H54 (cell line): ENCODE data around the gene HOXA2.

Experiments used
- DNase-seq: peaks from one replicate; pipeline ENCODE4 v3.0.0; 2011; ENCODE audit warnings: low spot score, mixed read lengths; ENCODE audit not compliant: insufficient read length
- FAIRE-seq: peaks from 3 replicates; lab custom pipeline; 2011; peaks lifted over from hg19 to GRCh38; lab: Jason Lieb, UNC
- POLR2A ChIP-seq: IDR thresholded peaks from 2 replicates; pipeline ENCODE4 v1.6.1; 2011; ENCODE audit warnings: low read depth, mild to moderate bottlenecking, low read length

The HOXA2 gene

DNA sequence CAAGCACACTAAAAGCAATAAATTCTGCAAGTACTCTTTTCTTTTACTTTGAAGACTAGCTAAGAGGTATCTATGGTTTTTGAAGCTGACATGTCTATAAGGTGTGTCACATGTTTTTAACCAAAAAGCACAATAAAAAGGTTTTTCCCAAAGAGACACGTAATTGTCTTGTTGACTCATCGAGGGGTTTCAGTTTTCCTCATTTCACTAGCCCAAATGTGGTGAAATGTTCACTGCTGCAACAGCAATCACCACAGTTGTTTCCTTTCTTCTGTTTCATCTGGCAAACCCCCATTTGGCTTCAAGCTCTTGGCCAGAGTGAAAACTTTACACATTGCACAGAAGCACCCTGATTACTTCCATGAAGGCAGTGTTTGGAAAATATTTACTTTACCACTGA is 31.9 kb upstream of the HOXA2 start:
- TF ChIP-seq POLR2A = no peak
- FAIRE-seq (peak; percentile 89), DNase-seq (no peak)

DNA sequence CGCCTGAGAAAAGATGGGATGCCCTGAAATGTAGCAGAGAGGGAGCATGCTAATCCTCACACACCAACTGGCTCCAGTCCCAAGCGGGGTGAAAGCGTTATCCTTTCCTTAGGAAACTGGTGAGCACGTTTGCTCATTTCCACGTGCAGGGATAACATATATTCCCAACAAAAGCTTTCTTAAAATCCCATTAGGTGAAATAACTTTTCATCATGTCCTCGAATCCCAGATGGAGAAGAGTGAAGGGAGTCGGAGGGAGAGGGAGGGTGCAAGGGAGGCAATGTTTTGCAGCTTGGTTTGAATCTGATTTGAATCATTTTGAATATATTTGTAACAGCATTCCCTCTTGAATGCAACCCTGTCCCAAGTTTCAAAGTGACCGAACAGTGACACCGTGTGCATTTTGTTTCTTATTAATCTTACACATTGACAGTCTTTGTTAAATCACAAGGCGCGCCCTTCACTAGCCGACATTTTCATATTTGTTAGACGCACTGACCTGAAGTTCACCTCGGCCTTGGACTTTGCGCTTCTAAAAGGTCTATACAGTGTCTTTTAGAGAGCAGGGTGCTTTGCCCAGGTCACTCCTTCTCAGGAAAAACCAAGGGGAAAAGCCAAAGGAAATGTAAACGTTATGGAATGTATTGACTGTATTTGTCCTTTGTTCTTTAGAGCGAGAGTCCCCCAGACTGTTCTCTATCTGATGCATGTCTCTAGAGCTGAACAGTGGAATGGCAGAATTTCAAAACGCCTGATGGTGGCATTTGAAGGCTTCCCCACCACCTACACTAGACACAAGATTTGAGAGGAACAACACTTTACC is 31.1 kb upstream of the HOXA2 start:
- no peak for DNase-seq
- FAIRE-seq = no peak
- no peak for TF ChIP-seq POLR2A

DNA sequence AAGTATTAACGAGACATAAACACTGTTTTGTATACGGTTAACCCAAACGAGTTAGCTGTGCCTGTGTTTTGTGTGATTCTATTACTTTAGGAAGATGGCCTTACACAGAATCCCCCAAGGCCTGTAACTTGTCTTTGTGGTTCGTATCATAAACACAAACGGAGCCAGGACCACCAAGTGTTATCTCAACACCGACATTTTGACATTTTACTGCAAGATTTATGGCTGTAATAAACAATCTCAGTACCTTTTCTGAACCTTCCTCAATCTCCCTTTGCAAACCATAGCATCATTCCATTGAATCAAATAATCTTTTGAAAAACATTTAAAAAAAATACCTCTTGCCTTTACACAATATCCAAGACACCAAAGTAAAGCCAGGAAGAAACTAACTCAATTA is 30.5 kb upstream of the HOXA2 start:
- no peak for TF ChIP-seq POLR2A
- FAIRE-seq (no peak), DNase-seq (no peak)

DNA sequence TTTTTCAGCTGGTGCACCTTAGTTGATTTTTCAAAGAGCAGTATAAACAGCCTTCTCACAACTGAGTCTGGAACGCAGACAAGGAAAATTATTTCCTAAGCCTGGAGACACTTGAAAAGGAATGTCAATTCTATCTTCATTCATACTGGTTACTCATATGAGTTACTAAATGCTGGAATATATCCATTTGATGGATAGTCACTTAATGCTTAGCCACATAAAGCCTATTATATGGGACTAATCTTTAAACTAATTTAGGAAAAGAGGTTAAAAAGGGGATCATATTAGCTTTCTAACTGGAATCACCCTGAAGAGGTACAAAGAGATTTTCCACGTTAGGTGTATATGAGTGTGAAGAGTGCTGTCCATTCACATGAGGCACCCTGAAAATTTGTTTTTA is 29.7 kb upstream of the HOXA2 start:
- TF ChIP-seq POLR2A = no peak
- DNase-seq (no peak), FAIRE-seq (no peak)

DNA sequence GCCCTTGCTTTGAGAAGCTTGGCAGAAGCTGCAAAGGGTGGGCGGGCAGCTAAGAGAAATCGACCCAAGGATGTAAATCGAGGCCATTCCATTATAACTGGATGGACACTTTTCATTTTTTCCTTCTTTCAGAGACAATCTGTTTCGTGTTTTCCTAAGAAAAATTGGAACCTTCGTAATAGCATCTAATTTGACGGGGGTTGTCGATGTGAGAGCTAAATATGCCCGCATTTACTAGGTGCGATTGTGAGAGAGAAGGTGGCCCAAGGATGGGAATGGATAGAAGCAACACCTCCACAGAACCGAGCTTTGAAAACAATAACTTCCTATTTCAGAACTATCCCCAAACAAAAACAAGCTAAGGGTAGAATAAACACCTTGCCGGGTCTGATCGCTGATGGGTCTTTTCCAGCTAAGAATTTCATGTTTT is 28.9 kb upstream of the HOXA2 start:
- FAIRE-seq (no peak), DNase-seq (no peak)
- no peak for TF ChIP-seq POLR2A

DNA sequence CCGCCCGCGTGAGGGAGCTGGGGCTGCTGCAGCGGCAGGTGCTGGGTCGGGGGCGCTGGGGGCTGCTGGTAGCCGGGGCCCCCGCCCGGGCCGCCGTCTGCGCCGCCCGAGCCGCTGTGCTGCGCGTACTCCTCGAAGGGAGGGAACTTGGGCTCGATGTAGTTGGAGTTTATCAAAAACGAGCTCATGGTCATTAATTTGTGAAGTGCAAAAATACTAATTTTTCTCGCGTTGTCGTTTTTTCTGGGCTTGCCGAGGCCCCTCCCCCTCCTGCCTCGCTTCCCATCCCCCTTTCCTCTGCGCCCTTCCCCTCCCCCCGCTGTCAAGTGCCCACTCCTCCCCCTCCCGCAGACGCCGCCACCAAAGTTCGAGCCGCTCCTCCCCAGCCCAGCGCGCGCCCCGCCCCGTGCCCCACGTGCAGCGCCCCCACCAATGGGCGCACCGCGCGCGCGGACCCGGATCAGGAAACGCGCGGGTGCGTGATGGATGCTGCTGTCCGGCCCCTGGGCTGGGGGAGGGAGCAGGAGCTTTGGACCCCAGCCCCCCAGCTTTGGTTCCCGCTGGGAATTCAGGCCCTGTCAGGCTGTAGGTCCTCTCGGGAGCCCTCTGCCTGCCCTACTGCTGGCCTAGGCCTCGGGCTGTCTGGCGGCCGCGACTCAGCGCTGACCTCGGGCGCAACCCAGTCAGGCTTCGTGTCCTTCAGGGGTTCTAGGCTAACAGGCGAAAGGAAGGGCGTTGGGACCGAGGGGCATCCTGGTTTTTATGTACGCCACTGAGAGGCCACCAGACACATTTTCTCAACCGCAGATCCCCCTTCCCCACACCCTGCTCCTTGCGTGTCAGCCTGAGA is 28.3 kb upstream of the HOXA2 start, which contains the start of gene HOXA4:
Gene HOXA4, minus strand, starts transcription at position 218 of the 850 bp plus-strand sequence. Its CDS starts 24 bp downstream, at position 194.
- FAIRE-seq = no peak
- TF ChIP-seq POLR2A = peak; percentile 88
- DNase-seq = peak; percentile 98

DNA sequence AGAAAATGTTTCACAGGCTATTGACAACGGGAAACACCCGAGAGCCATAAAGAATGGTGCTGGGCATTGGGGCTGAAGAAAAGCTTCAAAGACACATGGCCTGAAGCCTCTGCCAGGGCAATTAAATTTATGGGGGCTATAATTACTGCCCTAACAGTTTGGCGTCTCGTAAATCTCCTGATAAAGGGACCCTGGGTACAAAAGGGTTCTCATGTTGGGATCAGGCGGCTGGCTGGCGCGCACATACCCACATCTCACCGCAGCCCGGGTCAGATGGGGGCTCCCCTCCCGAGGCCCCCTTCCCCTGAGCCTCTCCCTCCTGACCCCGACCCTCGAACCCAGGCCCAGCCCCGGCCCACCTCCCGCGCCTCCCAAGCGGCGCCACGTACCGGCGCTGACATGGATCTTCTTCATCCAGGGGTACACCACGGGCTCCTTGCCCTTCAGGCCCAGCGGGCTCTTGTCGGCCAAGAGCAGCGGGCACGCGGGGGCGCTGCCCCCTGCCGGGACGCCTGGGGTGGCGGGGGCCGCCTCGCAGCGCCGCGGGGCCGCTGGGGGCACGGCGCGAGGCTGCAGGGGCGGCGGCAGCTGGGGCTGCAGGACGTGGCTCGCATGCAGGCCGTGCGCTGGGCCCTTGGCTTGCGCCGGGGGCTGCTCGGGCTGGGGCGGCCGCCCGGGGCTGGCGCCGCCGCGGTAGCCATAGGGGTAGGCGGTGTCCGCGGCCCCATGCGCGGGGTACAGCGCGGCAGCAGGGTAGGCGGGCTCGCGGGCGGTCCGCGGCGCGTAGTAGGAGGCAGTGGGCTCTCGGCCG is 27.5 kb upstream of the HOXA2 start:
- no peak for FAIRE-seq
- TF ChIP-seq POLR2A = peak; percentile 37
- peak; percentile 63 for DNase-seq

DNA sequence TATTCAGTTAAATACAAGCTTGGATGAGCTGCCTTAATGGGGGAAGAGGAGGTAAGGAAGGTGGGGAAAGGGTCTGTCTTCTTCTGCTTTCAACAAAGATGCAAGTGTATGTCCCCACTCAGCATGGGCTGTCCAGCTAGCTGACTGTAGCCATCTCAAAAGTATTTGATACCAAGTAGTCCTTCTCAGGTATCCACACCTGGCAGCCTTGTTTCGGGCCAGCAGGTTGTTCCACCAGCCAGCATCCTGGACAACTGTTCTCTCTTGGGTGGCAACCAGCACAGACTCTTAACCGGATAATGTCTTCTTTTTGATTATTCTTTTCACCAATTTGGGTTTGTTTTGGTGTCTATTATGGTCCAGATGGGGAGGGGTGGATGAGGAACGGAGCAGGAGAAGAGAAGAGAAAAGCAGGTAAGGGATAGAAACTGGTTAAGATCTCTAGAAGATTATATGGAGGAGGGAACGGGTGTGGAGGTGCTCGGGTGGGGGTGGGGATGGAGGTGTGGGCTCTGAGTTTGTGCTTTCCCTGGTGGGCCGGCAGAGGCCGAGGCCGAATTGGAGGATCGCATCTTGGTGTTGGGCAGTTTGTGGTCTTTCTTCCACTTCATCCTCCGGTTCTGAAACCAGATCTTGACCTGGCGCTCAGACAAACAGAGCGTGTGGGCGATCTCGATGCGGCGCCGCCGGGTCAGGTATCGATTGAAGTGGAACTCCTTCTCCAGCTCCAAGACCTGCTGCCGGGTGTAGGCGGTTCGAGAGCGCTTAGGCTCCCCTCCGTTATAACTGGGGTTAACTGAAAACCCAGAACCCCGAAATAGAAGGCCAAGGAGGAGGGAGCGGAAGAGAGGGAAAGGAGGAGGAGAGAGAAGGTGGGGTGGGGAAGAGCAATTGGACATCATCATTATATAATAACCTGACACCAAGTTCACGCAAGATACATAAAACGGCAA is 26.6 kb upstream of the HOXA2 start:
- no peak for TF ChIP-seq POLR2A
- FAIRE-seq (no peak), DNase-seq (no peak)

DNA sequence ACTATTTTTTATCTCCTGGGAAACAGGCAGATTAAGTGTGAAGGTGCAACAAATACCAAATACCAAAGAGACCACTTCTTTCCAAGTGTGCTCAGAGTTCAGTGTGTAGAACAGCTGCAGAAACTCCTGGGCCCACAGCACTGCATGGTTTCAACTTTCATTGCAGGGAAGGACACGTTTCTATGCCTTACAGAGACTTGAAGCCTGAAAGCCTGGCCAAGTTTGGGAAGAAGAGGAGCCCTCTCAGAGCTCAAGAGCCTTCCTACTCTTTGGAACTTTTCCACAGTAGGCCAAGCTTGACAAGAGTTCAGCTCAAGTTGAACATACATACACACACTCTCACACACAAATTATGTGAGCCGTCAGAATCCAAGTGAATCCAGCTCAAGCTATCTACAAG is 25.6 kb upstream of the HOXA2 start:
- DNase-seq = no peak
- no peak for FAIRE-seq
- TF ChIP-seq POLR2A = no peak

DNA sequence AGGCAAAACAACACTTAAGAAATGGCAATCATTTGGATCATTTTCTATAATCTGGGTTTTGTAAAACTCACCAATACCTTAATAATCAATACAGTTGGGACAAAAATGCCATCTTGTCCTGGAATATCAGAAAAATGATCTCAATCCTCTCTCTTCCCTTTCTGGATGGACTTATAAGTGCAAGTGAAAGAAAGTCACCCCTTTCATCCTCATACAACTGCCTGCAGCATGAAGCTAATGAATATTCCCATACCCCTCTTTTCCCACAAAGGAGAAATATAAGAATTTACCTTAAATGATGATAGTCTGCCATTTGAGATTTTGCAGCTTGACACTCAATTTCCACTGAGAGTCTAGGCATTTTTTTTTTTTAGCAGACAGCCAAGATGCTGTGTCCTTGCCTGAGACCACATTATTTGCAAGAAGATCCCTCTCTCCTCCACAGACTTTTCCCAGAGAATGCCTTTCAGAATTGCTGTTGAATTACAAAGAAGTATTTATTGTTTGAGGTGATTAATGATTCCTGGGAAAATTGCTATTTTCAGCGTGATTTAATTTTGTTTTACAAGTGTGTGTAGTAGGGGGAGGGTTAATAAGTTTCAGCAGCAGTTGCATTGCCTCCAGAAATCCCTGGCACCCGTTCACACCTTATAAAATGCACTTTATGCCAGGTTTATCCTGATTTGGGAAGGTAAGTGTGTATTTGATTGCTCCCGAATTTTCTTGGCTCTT is 24.3 kb upstream of the HOXA2 start:
- no peak for FAIRE-seq
- DNase-seq = no peak
- no peak for TF ChIP-seq POLR2A

DNA sequence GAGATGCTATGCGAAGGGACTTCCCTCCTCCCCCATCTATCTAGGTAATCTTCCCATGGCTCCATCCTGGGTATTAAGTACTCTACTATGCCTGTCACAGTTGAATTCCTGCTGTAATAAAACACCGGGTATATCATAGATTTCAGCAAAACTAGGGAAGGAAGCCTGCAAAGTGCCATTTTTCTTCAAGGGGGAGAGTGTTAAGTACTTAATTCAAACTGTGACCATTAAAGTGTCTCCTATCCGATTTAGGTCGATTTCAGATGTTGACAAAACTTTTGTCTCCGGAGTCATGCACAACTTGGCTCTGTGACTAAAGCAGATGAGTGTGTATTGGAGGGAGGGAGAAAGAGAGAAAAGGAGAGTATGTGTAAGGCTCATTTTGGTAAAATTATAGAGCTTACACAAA is 23.5 kb upstream of the HOXA2 start:
- DNase-seq (no peak), FAIRE-seq (no peak)
- TF ChIP-seq POLR2A = no peak
